ENCODE measurements around the gene LGI4.

Gene LGI4

GRCh38 chr19:35134601-35135242, at the start of gene LGI4:
Gene LGI4 (minus strand): TSS chr19:35135059. CDS start chr19:35134680, 379 bp downstream.
- DNase-seq (ENCODE audit: low spot score): no peak

GRCh38 chr19:35184267-35184666, 49.4 kb upstream of the LGI4 start:
- no peak for DNase-seq (ENCODE audit: low spot score)

- DNase-seq (ENCODE audit: low spot score): no peak
Observed at GRCh38 chr19:35181387-35181786, 46.5 kb upstream of the LGI4 start.

GRCh38 chr19:35179830-35180229, 45.0 kb upstream of the LGI4 start:
- no peak for DNase-seq (ENCODE audit: low spot score)

GRCh38 chr19:35178701-35179100, 43.8 kb upstream of the LGI4 start:
- no peak for DNase-seq (ENCODE audit: low spot score)

- no peak for DNase-seq (ENCODE audit: low spot score)
Observed at GRCh38 chr19:35177377-35178274, 42.8 kb upstream of the LGI4 start.

- no peak for DNase-seq (ENCODE audit: low spot score)
Observed at GRCh38 chr19:35176181-35176570, 41.3 kb upstream of the LGI4 start.

GRCh38 chr19:35174226-35174625, 39.4 kb upstream of the LGI4 start:
- DNase-seq (ENCODE audit: low spot score): no peak

GRCh38 chr19:35171730-35172129, 36.9 kb upstream of the LGI4 start:
- DNase-seq (ENCODE audit: low spot score): no peak

- no peak for DNase-seq (ENCODE audit: low spot score)
Observed at GRCh38 chr19:35170359-35171061, 35.7 kb upstream of the LGI4 start.

GRCh38 chr19:35169221-35169995, 34.5 kb upstream of the LGI4 start:
- DNase-seq (ENCODE audit: low spot score): no peak

- no peak for DNase-seq (ENCODE audit: low spot score)
Observed at GRCh38 chr19:35168196-35168595, 33.3 kb upstream of the LGI4 start.

GRCh38 chr19:35167251-35168119, 32.6 kb upstream of the LGI4 start:
- no peak for DNase-seq (ENCODE audit: low spot score)

GRCh38 chr19:35166100-35167063, 31.5 kb upstream of the LGI4 start:
- DNase-seq (ENCODE audit: low spot score): no peak

- no peak for DNase-seq (ENCODE audit: low spot score)
Observed at GRCh38 chr19:35165200-35166058, 30.6 kb upstream of the LGI4 start.

- no peak for DNase-seq (ENCODE audit: low spot score)
Observed at GRCh38 chr19:35164418-35164817, 29.6 kb upstream of the LGI4 start.

GRCh38 chr19:35162471-35163326, 27.8 kb upstream of the LGI4 start:
- no peak for DNase-seq (ENCODE audit: low spot score)

- DNase-seq (ENCODE audit: low spot score): no peak
Observed at GRCh38 chr19:35161434-35161743, 26.5 kb upstream of the LGI4 start.

All from hematopoietic multipotent progenitor cell treated with erythropoietin and hydrocortisone succinate and interleukin-3 and kit ligand, for 17 days (in vitro differentiated cells).